NK-92 (cell line): ENCODE data around the gene GGTLC2.

Experiments used
- DNase-seq: peaks from one replicate; lab custom pipeline; 2025; ENCODE audit not compliant: unreplicated experiment; lab: John Stamatoyannopoulos, UW

Gene GGTLC2

GRCh38 chr22:22689621-22690345 is 45.4 kb downstream of the GGTLC2 start:
- DNase-seq, result no peak

- DNase-seq, result no peak
Observed at GRCh38 chr22:22691055-22691454, 46.6 kb downstream of the GGTLC2 start.

- no peak for DNase-seq
Observed at GRCh38 chr22:22691716-22692701, 47.6 kb downstream of the GGTLC2 start.

DNA sequence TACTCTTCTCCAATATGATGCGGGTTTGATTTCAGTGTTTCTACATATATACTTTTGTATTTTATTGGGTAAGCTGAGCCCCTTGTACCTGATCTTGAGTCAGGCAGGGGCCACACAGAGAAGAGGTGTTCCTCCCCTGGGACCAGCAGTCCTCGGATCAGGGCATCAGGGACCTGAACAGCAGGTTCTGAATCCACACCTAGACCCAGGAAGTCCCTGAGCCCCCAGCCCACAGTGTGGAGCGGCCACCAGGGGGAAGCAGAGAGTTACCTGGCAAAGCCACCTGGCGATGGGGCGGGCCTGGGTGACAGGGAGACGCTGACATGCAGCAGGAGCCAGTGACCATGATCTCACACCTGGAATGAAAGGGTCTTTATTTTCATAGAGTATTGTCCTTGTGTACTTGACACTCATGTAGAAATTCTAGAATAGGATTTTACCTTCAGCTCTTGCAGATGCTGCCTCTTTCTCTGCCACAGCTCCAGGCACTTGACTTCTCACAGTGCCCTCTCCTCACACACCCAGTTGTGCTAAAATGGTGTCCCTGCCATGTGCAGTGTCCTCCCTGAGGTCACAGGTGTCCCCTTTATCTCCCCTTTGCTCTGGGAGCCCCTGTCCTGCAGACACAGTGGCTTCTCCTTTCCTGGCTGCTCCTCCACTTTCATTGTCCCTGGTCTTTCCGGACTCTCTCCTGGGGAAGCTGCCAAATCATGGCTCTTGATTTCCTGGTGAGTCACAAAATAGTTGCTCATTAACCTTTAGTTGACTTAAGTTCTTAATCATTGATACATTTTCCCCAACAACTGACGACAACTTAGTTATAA is 48.5 kb downstream of the GGTLC2 start:
- no peak for DNase-seq

DNA sequence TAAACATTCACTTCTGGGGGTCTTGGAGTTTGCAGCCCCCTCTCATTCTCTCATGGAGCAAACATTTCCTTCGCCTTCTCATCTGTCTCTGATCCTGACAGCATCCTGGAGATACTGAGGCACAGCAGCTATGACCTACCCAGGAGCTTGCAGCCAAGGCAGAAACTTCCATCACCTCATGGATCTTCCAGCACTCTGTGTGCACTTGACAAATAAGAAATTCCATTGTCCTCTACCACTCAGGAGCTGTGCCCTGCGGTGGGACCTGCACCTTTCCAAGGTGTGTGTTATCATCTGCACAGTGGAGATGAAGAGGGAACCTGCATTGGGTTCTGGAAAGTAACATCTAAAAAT is 49.1 kb downstream of the GGTLC2 start:
- no peak for DNase-seq

- DNase-seq, result no peak
Observed at GRCh38 chr22:22694106-22694505, 49.7 kb downstream of the GGTLC2 start.

DNA sequence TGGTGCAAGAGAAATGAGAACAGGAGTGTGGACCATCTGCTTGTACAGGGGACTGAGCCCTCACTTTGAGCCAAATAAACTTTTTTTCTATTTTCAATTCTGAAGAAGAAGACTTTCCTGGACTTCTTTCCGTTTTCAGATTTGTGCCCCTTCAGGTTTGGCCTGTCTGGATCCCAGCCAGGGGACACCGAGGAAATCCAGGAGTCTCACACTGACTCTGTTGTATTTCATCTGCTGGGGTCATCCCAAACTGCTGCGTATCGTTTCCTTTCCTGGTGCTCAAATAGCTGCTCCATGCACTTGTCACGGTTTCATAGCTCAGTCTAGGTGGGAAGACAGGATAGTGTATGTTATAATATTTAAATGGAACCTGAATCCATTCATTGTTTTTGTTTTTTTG is 51.7 kb downstream of the GGTLC2 start:
- no peak for DNase-seq
